Neuron (in vitro differentiated cells): ENCODE results near the gene MLXIPL.
"Not testable (repeated sequence)": the region's sequence is repeated elsewhere in the genome, so short reads cannot be mapped to it uniquely, and the experiment has no call there.

ENCODE experiments used
- H2AFZ ChIP-seq: one replicate; pipeline ENCODE4 v1.6.1; 2013; ENCODE audit warnings: low read depth, mild to moderate bottlenecking, inconsistent platforms, low read length, moderate library complexity
- H3K27me3 ChIP-seq: one replicate; pipeline ENCODE4 v1.6.1; 2013; ENCODE audit warnings: low read length; ENCODE audit not compliant: insufficient read depth
- H3K36me3 ChIP-seq: one replicate; pipeline ENCODE4 v1.6.1; 2013; ENCODE audit warnings: low read length; ENCODE audit not compliant: insufficient read depth
- H3K4me1 ChIP-seq: one replicate; pipeline ENCODE4 v1.6.1; 2013; ENCODE audit warnings: low read length; ENCODE audit not compliant: insufficient read depth
- H3K4me3 ChIP-seq: 2 replicates; pipeline ENCODE4 v1.5.1; 2013; ENCODE audit warnings: mild to moderate bottlenecking, low read length, moderate library complexity
- H3K9me3 ChIP-seq: one replicate; pipeline ENCODE4 v1.6.1; 2013; ENCODE audit warnings: low read length

MLXIPL gene

DNA sequence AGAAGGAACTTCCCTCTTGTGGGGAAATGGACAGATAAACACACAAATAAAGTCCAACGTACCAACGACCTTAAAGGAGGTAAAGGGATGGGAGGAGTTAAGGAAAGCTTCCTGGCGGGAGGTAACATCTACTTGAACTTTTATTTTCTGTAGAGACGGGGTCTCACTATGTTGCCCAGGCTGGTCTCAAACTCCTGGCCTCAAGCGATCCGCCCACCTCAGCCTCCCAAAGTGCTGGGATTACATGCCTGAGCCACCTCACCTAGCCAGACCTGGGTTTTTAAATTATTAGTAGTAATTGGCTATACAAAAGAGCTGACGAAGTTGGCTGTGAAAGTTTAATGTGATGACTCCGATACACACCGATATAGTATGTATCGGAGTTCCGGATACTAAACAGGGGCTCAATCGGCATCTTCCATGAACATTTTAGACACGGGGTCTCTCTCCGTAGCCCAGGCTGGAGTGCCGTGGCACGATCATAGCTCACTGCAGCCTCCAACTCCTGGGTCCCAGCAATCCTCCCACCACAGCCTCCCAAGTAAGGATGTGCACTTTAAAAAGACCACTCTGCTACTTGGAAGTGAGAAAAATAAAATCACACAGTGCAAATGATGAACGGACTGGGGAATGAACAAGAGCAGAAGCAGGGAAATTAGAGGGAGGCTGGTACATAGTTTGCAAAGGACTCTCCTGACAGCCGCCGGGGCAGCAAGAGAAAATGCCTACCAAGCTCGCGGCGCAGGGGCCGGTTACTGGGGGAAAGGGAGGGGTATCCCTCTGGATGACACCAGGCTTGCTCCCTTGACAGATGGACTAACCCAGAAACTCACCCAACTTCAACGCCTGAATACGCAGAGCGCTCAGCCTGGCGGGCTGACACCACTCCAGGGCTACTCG, 67.9 kb downstream of the MLXIPL start:
- Histone ChIP-seq H3K36me3 (peaks cover 14% of the 10 kb centered on the region), H3K4me3 (peak overlapping the region; percentile 66), H3K9me3 (no peaks in the 10 kb centered on the region), H3K27me3 (no peaks in the 10 kb centered on the region), H3K4me1 (peaks cover 12% of the 10 kb centered on the region), H2AFZ (peak overlapping the region; percentile 7)

DNA sequence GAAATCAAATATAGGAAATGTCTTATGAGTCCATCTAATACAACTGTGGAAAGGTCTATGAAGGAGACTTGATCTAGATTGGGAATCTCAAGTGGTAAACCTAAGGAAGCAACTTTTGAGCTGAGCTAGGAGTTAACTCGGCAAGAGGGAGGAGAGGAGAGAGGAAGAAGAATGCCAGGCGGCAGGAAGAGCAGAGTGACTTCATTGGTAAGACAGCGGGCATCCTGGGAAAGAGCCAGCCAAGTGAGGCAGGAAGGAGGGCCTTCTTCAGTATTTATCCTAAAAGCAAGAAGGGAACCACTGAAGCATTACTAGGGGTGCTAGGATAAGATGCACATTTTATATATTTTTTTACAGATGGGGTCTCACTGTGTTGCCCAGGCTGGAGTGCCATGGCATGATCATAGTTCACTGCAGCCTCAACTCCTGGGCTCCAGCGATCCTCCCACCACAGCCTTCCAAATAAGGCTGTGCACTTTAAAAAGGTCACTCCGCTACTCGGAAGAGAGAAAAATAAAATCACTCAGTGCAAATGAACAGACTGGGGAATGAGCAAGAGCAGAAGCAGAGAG, 68.8 kb downstream of the MLXIPL start:
- H3K9me3 ChIP-seq, result no peaks in the 10 kb centered on the region
- H3K4me1 ChIP-seq, result peaks cover 12% of the 10 kb centered on the region
- H3K27me3 ChIP-seq, result no peaks in the 10 kb centered on the region
- no peak overlapping the region for H3K4me3 ChIP-seq
- H2AFZ ChIP-seq, result no peak overlapping the region
- H3K36me3 ChIP-seq, result peaks cover 21% of the 10 kb centered on the region

DNA sequence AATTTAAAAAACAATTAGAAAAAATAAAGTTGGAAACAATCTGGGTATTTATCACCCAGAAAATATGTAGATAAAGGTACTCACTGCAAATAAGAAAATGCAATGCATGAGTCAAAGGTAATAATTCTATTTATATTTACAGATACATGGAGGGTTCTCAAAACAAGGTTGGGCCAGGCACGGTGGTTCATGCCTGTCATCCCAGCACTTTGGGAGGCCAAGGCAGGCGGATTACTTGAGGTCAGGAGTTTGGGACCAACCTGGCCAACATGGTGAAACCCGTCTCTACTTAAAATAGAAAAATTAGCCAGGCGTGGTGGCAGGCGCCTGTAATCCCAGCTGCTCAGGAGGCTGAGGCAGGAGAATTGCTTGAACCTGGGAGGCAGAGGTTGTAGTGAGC, 74.2 kb downstream of the MLXIPL start:
- not testable (repeated sequence) for H3K27me3 ChIP-seq, H3K4me3 ChIP-seq
- peaks cover 35% of the 10 kb centered on the region for H3K36me3 ChIP-seq

DNA sequence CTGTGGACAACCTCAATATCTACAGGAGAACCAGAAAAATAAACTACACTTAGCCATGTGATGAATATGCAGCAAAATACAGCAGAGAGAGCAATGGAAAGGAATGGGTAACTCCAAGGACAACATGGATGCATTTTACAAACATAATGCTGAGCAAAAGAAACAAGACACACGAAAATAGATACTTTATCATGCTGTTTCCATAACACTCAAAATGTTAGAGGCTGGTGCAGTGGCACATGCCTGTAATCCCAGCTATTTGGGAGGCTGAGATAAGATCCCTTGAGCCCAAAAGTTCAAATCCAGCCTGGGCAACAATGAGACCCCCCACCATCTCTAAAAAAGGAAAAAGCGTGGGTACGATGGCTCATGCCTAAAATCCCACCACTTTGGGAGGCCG, 75.1 kb downstream of the MLXIPL start:
- Histone ChIP-seq H3K36me3 (peaks cover 29% of the 10 kb centered on the region), H3K27me3 (no peaks in the 10 kb centered on the region), H3K4me3 (no peak overlapping the region), H3K9me3 (no peaks in the 10 kb centered on the region), H2AFZ (no peak overlapping the region), H3K4me1 (no peaks in the 10 kb centered on the region)

More for the DNA sequence above, 74.2 kb downstream of the MLXIPL start:
- H3K4me1 ChIP-seq, H2AFZ ChIP-seq, H3K9me3 ChIP-seq: not testable (repeated sequence)

DNA sequence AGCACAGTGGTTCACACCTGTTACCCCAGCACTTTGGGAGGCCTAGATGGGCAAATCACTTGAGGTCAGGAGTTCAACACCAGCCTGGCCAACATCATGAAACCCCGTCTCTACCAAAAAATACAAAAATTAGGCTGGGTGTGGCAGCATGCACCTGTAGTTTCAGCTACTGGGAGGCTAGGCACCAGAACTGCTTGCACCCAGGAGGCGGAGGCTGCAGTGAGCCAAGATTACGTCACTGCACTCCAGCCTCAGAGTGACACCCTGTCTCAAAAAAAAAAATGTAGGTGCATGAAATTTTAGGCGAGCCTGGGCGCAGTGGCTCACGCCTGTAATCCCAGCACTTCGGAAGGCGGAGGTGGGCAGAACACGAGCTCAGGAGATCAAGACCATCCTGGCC, 76.5 kb downstream of the MLXIPL start:
- H3K4me1 ChIP-seq, result no peaks in the 10 kb centered on the region
- H2AFZ ChIP-seq, result no peak overlapping the region
- H3K36me3 ChIP-seq, result peaks cover 37% of the 10 kb centered on the region
- no peaks in the 10 kb centered on the region for H3K27me3 ChIP-seq
- no peaks in the 10 kb centered on the region for H3K9me3 ChIP-seq
- no peak overlapping the region for H3K4me3 ChIP-seq

DNA sequence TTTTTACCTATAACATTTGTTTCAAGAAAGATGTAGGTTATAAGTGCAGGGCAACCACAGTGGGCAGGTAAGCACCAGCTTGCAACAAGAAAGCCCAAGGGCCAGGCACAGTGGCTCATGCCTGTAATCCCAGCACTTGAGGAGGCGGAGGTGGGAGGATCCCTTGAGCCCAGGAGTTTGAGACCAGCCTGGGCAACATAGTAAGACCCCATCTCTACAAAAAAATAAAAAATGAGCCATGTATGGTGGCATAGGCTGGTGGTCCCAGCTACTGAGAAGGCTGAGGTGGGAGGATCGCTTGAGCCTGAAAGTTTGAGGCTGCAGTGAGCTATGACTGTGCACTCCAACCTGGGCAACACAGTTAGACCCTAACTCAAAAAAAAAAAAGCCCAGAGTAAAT, 79.6 kb downstream of the MLXIPL start:
- no peak overlapping the region for H3K4me3 ChIP-seq
- no peaks in the 10 kb centered on the region for H3K9me3 ChIP-seq
- no peak overlapping the region for H2AFZ ChIP-seq
- H3K27me3 ChIP-seq, result no peaks in the 10 kb centered on the region
- peaks cover 38% of the 10 kb centered on the region for H3K36me3 ChIP-seq
- no peaks in the 10 kb centered on the region for H3K4me1 ChIP-seq
